MG63 (cell line): ENCODE data around the gene RAB4A. TPM values are rescaled to one million over a fixed set of nuclear protein-coding genes. Genes with fewer than 3 reads are reported as not detected.

Experiments used
- DNase-seq: peaks from one replicate; pipeline ENCODE4 v3.0.0-alpha.2; 2020
- H3K27me3 ChIP-seq: fragments of 250-450 bp; sonication (Bioruptor Pico); 2 replicates; pipeline ENCODE4 v1.5.1; 2020; ENCODE audit warnings: mild to moderate bottlenecking, moderate library complexity
- H3K36me3 ChIP-seq: fragments of 250-450 bp; sonication (Bioruptor Pico); 2 replicates; pipeline ENCODE4 v1.5.1; 2020; ENCODE audit warnings: mild to moderate bottlenecking, moderate library complexity
- H3K4me3 ChIP-seq: fragments of 250-450 bp; sonication (Bioruptor Pico); 2 replicates; pipeline ENCODE4 v1.5.1; 2020; ENCODE audit warnings: mild to moderate bottlenecking, moderate library complexity
- H3K9me3 ChIP-seq: fragments of 250-450 bp; sonication (Bioruptor Pico); 2 replicates; pipeline ENCODE4 v1.5.1; 2020; ENCODE audit warnings: mild to moderate bottlenecking, moderate library complexity
- total RNA-seq: library from RNA; depleted of rRNA; stranded (reverse); fragments of >200 nt; shearing (Covaris generic); gene quantifications from 2 replicates; pipeline ENCODE4 v1.2.3, GENCODE V29; 2014; ENCODE audit warnings: low replicate concordance

RAB4A gene
- total RNA-seq, 1 experiment from 2014 or later: 73.9 TPM

GRCh38 chr1:229260297-229260696 lies 10.6 kb upstream of the RAB4A start:
- H3K36me3 ChIP-seq: no peaks in the 10 kb centered on the region
- no peaks in the 10 kb centered on the region for H3K27me3 ChIP-seq
- DNase-seq: no peak
- H3K9me3 ChIP-seq: no peaks in the 10 kb centered on the region
- no peak overlapping the region for H3K4me3 ChIP-seq

GRCh38 chr1:229262239-229262638 lies 8.7 kb upstream of the RAB4A start:
- no peaks in the 10 kb centered on the region for H3K27me3 ChIP-seq
- H3K4me3 ChIP-seq: no peak overlapping the region
- no peak for DNase-seq
- H3K36me3 ChIP-seq: 0 out of 2 replicates have a peak, but pooled peaks cover under 1% of the 10 kb centered on the region
- H3K9me3 ChIP-seq: peaks cover 5% of the 10 kb centered on the region

- H3K4me3 ChIP-seq: no peak overlapping the region
- H3K27me3 ChIP-seq: no peaks in the 10 kb centered on the region
- no peak for DNase-seq
- peaks cover 5% of the 10 kb centered on the region for H3K9me3 ChIP-seq
- 0 out of 2 replicates have a peak, but pooled peaks cover 2% of the 10 kb centered on the region for H3K36me3 ChIP-seq
Measured at GRCh38 chr1:229263254-229263653, 7.7 kb upstream of the RAB4A start.

GRCh38 chr1:229264068-229264467 lies 6.8 kb upstream of the RAB4A start:
- Histone ChIP-seq H3K4me3 (no peak overlapping the region), H3K9me3 (peaks cover 5% of the 10 kb centered on the region), H3K36me3 (0 out of 2 replicates have a peak, but pooled peaks cover 2% of the 10 kb centered on the region), H3K27me3 (no peaks in the 10 kb centered on the region)
- no peak for DNase-seq

GRCh38 chr1:229264487-229264886 lies 6.4 kb upstream of the RAB4A start:
- H3K4me3 ChIP-seq: no peak overlapping the region
- peak; percentile 25 for DNase-seq
- peaks cover 5% of the 10 kb centered on the region for H3K9me3 ChIP-seq
- H3K36me3 ChIP-seq: 0 out of 2 replicates have a peak, but pooled peaks cover 2% of the 10 kb centered on the region
- H3K27me3 ChIP-seq: no peaks in the 10 kb centered on the region

GRCh38 chr1:229266274-229266673 lies 4.6 kb upstream of the RAB4A start:
- Histone ChIP-seq H3K9me3 (peaks cover 5% of the 10 kb centered on the region), H3K36me3 (0 out of 2 replicates have a peak, but pooled peaks cover 2% of the 10 kb centered on the region), H3K27me3 (no peaks in the 10 kb centered on the region), H3K4me3 (no peak overlapping the region)
- no peak for DNase-seq

- H3K27me3 ChIP-seq: no peaks in the 10 kb centered on the region
Measured at GRCh38 chr1:229266832-229267500, 3.9 kb upstream of the RAB4A start.

GRCh38 chr1:229268505-229268904 lies 2.4 kb upstream of the RAB4A start:
- no peak for DNase-seq
- Histone ChIP-seq H3K9me3 (peaks cover 5% of the 10 kb centered on the region), H3K4me3 (no peak overlapping the region), H3K36me3 (0 out of 2 replicates have a peak, but pooled peaks cover 2% of the 10 kb centered on the region), H3K27me3 (no peaks in the 10 kb centered on the region)

More at GRCh38 chr1:229266832-229267500, 3.9 kb upstream of the RAB4A start:
- no peak for DNase-seq
- Histone ChIP-seq H3K36me3 (0 out of 2 replicates have a peak, but pooled peaks cover 2% of the 10 kb centered on the region), H3K9me3 (peaks cover 5% of the 10 kb centered on the region), H3K4me3 (no peak overlapping the region)

GRCh38 chr1:229271448-229272159 lies 693 bp downstream of the RAB4A start:
- DNase-seq: peak; percentile 40
- peak overlapping the region; percentile 65 for H3K4me3 ChIP-seq
- 0 out of 2 replicates have a peak, but pooled peaks cover 2% of the 10 kb centered on the region for H3K36me3 ChIP-seq
- peaks cover 5% of the 10 kb centered on the region for H3K9me3 ChIP-seq
- H3K27me3 ChIP-seq: no peaks in the 10 kb centered on the region

GRCh38 chr1:229272164-229273158 lies 1.6 kb downstream of the RAB4A start:
- Histone ChIP-seq H3K4me3 (peak overlapping the region; percentile 65), H3K36me3 (no peaks in the 10 kb centered on the region), H3K27me3 (no peaks in the 10 kb centered on the region), H3K9me3 (no peaks in the 10 kb centered on the region)
- peak; percentile 13 for DNase-seq

GRCh38 chr1:229273507-229274232 lies 2.8 kb downstream of the RAB4A start:
- no peak for DNase-seq
- no peaks in the 10 kb centered on the region for H3K9me3 ChIP-seq
- no peaks in the 10 kb centered on the region for H3K36me3 ChIP-seq
- H3K27me3 ChIP-seq: no peaks in the 10 kb centered on the region
- no peak overlapping the region for H3K4me3 ChIP-seq

- Histone ChIP-seq H3K27me3 (no peaks in the 10 kb centered on the region), H3K9me3 (no peaks in the 10 kb centered on the region), H3K36me3 (no peaks in the 10 kb centered on the region), H3K4me3 (no peak overlapping the region)
- no peak for DNase-seq
Measured at GRCh38 chr1:229275005-229275404, 4.1 kb downstream of the RAB4A start.

GRCh38 chr1:229278120-229278741 lies 7.3 kb downstream of the RAB4A start:
- no peak for DNase-seq
- H3K36me3 ChIP-seq: peaks cover 2% of the 10 kb centered on the region; the same call in 1 of the 2 replicates
- no peaks in the 10 kb centered on the region for H3K27me3 ChIP-seq
- H3K4me3 ChIP-seq: no peak overlapping the region
- peaks cover 9% of the 10 kb centered on the region for H3K9me3 ChIP-seq

- H3K27me3 ChIP-seq: no peaks in the 10 kb centered on the region
Measured at GRCh38 chr1:229279242-229279641, 8.3 kb downstream of the RAB4A start.

GRCh38 chr1:229280037-229280828 lies 9.3 kb downstream of the RAB4A start:
- DNase-seq: no peak
- no peak overlapping the region for H3K4me3 ChIP-seq
- no peaks in the 10 kb centered on the region for H3K27me3 ChIP-seq
- H3K36me3 ChIP-seq: peaks cover 3% of the 10 kb centered on the region; the same call in 1 of the 2 replicates
- H3K9me3 ChIP-seq: peaks cover 9% of the 10 kb centered on the region

More at GRCh38 chr1:229279242-229279641, 8.3 kb downstream of the RAB4A start:
- peaks cover 9% of the 10 kb centered on the region for H3K9me3 ChIP-seq
- no peak overlapping the region for H3K4me3 ChIP-seq
- peaks cover 3% of the 10 kb centered on the region; the same call in 1 of the 2 replicates for H3K36me3 ChIP-seq
- no peak for DNase-seq
